Stimulated activated CD8-positive, alpha-beta memory T cell treated with anti-CD3 and anti-CD28 coated beads, Interleukin-12 subunit alpha, Interleukin-12 subunit beta, amount 100 ng/mL, for 4 hours (primary cell): Measurements from ENCODE around the gene SULF2.

Experiments used
- DNase-seq: peaks from one replicate; pipeline ENCODE4 v3.0.0-alpha.2; 2020; ENCODE audit warnings: low read depth

Gene SULF2

GRCh38 chr20:47708953-47709833, 76.1 kb downstream of the SULF2 start:
- no peak for DNase-seq

- no peak for DNase-seq
Measured at GRCh38 chr20:47708140-47708807, 77.0 kb downstream of the SULF2 start.

- no peak for DNase-seq
Measured at GRCh38 chr20:47706345-47706744, 78.9 kb downstream of the SULF2 start.

GRCh38 chr20:47705497-47705856, 79.8 kb downstream of the SULF2 start:
- DNase-seq, result no peak

DNA sequence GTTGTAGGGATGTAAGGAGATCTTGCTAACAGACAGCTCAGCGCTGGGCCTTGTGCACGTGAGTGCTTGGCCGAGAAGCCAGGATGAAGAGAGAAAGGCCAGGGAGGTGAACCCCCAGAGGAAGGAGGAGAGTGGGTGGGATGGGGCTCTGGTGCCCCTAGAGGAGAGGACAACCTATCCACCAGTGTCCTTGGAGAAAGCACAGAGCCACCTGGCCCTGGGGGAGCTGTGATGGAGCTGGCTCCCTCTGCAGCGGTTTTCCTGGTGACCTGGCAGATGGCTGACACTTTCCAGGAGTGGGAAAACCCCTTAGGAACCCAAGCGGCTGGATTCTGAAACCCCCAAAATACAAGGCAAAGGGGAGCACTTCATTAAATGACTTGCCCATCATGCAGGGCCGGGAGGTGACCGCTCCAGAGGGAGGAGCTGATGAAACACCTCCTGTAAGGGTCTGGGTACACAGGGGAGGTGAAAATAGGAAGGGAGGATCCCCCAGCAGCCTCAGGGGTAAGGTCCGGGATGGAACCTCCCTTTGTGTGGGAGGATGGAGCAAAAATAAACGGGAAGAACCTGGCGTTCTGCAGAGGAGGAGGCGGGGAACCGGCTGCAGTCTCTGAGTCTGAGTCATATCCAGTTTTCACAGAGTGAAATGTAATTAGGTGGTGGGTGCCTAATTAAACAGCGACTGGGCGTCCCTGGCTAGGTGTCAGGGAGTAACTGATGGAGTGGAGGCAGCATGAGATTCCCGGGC, 80.4 kb downstream of the SULF2 start:
- no peak for DNase-seq

- DNase-seq, result no peak
Measured at GRCh38 chr20:47703748-47704147, 81.5 kb downstream of the SULF2 start.

DNA sequence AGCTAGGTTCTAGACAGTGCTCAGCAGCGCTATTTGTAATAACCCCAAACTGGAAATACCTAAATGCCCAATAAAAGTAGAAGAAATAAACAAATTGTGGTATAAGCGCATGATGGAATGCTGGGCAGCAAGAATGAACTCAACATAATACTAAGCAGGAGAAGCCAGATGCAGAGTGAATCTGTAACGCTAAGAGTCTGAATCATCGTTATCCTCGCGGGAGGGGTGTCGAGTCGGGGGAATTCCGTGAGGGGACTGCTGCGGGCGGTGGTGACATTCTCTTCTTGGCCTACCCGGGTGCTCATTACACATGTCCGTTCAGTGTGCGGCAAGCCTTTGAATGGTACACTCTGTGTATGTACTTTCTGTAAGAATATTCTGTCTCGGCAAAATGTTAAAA, 83.7 kb downstream of the SULF2 start:
- no peak for DNase-seq

DNA sequence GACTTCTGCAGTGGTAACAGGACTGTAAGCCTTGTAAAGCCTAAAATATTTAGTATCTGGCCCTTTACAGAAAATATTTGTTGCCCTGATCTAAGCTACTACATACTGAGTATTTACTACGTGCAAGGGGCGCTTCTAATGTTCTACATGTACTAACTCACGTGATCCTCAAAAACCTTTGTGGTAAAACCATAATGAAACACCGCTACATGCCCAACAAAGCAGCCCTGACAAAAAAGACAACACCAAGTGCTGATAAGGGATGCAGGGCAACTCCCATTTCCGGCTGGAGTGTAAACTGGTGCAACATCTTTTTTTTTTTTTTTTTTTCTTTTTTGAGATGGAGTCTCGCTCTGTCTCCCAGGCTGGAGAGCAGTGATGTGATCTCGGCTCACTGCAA, 85.0 kb downstream of the SULF2 start:
- no peak for DNase-seq

DNA sequence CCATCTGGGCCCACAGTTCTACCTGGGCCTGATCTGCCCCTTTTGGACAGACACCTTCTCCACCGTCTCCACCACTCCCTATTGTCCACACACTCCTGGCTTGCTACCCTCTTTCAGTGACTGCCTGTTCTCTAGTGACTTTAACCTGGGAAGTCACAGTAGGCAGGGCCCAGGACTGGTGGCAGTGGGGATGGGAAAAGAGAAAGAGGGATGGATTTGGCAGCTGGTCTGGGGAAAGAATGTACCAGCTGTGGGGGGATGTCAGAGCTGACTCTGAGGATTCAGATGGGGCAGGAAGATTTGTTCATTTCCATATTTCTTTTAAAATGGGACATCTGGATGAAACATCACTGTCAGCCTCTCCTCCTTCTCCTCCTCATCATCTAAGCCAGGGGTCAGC, 85.5 kb downstream of the SULF2 start:
- DNase-seq, result no peak

DNA sequence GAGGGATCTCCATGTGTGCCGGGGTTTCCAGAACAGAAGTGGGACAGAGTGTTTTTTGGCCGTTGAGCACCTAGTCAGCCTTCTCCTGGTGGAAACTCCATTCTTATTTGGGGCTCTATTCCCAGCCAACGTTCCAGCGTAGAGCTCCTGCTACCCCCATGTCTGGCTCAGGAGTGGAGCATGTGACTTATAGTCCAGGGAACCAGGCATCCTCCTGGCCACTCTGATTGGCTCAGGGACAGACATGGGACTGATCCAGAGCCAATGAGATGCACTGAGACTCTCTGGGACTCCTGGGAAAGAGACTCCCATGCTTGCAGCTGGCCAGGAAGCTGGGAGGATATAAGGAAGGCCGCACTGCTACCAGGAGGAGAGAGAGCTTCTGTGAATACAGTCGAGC, 87.1 kb downstream of the SULF2 start:
- DNase-seq, result no peak

DNA sequence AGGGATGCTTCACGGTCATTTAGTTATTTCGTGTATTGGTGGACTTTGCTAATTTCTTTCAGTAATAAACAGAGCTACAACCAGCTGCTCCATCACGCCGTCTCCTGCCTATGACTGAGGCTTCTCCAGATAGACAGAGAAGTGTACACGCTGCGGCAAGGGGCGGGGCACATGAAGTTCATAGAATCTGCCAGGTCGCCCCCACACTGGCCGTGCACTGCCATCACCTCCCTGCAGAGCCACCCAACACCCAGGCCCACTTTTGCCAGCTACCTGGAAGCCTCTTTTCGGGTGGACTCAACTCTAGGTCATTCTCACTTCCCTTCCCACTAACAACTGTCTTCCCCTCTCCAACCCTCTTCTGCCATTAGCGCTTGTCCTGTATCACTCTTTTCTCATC, 88.4 kb downstream of the SULF2 start:
- DNase-seq, result no peak

- DNase-seq, result no peak
Measured at GRCh38 chr20:47694021-47694818, 91.1 kb downstream of the SULF2 start.

- no peak for DNase-seq
Measured at GRCh38 chr20:47691625-47692024, 93.7 kb downstream of the SULF2 start.

GRCh38 chr20:47689731-47690130, 95.5 kb downstream of the SULF2 start:
- no peak for DNase-seq

GRCh38 chr20:47688385-47689381, 96.6 kb downstream of the SULF2 start:
- DNase-seq, result no peak

DNA sequence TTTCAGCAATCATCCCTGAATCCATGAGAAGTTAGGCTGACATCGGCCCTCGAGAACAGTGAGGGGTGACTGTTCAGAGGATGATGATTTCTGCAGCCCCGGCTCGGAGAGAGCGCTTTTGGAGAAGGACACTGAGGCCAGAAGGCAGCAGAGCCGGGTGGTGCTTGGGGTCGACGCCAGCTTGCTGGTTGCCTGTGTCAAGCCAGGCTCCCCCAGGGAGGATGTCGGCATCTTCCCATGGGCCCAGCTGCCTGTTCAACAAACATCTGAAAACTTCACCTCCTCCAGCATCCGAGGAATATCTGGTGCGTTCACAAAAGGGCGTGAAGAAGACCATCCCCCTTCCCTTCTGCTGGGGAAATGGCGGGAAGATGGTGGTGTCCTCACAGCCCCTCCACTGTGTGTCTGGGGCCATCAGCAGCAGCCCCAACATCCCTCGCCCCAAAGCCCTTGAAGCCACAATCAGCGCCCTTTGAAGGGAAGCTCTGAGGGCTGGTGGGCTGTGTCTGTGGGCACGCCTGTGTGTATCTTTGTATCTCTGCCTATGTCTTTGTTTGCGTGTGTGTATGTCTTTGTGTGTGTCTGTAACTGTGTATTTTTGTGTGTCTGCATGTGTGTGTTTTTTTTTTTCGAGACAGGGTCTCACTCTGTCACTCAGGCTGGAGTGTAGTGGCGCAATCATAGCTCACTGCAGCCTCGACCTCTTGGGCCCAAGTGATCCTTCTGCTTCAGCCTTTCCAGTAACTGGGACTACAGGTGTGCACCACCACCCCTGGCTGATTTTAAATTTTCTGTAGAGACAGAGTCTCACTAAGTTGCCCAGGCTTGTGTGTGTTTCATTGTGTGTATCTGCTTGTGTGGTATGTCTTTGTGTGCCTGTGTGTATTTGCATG, 97.9 kb downstream of the SULF2 start:
- DNase-seq, result no peak

DNA sequence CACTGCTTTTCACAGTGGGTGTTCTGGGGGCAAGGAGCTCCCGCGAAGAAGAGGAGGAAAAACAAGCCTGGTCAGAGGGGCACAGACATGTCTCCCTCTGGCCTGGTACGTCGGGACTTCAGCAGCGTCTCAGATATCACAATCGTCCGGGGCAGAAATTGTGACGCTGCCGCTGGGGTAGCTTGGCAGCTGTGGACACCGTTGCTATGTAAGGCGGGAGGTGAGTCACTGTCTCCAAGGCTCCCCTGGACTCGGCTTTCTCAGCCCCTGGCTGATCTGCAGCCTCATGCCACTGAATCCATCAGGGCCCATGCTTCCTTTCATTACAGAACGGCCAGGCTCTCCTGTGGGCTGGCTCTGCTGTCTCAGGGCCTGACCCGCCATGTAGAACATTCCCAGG, 98.7 kb downstream of the SULF2 start:
- DNase-seq, result no peak

DNA sequence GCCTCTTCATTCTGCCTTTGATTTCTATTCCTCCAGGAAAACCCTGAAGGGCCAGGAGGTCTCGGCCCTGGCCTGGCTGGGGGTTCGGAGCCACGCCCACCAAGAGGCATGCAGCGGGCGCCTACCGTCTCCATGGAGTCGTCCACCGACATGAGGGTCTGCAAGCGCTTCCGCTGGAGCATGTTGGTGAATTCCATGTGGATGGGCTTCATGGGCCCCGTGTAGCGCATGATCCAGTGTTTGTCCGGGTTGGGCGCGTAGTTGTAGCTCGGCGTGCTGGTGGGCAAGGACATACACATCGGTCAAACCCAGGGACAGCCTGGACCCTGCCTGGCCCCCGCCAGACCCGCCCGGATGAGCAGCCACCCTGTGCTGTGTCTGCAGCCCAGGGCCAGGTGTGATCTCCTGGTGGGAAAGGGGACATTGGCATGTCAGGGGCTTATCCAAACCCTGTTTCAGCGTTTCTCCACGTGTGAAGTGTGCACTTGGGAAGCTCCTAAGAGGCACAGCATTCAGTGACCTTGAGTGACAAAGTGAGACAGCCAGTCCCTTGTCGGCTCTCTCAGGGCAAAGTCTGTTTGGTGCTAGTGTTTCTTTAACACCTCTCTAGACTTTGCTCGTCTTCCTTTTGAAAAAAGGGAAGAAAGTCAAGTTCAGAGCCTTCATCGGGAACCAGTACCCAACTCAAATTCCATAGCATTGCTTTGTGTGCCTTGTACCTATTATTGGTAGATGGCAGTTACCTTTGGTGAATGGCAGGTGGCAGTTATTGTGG, 100.8 kb downstream of the SULF2 start:
- DNase-seq, result no peak

DNA sequence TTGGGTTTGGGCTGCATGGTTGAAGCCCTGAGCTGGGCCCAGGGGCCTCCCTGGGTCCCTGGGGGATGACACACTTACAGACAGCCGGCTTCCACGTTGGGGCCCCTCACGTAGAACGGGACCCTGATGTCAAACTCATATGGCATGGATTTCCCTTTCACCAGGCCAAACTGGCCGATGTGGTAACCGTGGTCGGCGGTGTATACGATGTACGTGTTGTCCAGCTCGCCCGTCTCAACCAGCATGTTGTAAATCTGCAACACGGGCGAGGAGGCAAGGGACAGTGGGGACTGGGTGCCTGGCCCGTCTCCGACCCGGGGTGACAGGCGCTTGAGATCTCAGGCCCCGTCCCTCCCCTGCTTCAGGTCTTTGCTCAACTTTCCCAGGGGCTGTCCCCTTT, 102.4 kb downstream of the SULF2 start:
- no peak for DNase-seq
